Neural cell (in vitro differentiated cells): ENCODE data around the gene ZNF22.

Experiments
- CTCF ChIP-seq: fragments of 450-650 bp; IDR thresholded peaks from 2 replicates; pipeline ENCODE4 v1.5.1; 2014; ENCODE audit warnings: antibody characterized with exemption, mild to moderate bottlenecking, moderate library complexity; ENCODE audit not compliant: poor library complexity, severe bottlenecking
- EP300 ChIP-seq: fragments of 450-650 bp; conservative IDR thresholded peaks from 2 replicates; pipeline ENCODE4 v1.6.1; 2014; ENCODE audit warnings: antibody characterized with exemption, mild to moderate bottlenecking, moderate library complexity; ENCODE audit not compliant: poor library complexity, severe bottlenecking
- EZH2 ChIP-seq: fragments of 200-600, 300-800 bp; shearing (Covaris generic), sonication (generic); IDR thresholded peaks from 2 replicates; pipeline ENCODE4 v1.6.1; 2014; ENCODE audit warnings: antibody characterized with exemption, low read length, borderline replicate concordance, mild to moderate bottlenecking; ENCODE audit not compliant: insufficient read depth, poor library complexity, severe bottlenecking
- MXI1 ChIP-seq: fragments of 450-650 bp; conservative IDR thresholded peaks from 2 replicates; pipeline ENCODE4 v1.6.1; 2014; ENCODE audit warnings: antibody characterized with exemption, mild to moderate bottlenecking; ENCODE audit not compliant: poor library complexity, severe bottlenecking
- POLR2AphosphoS5 ChIP-seq: IDR thresholded peaks from 2 replicates; pipeline ENCODE4 v1.6.1; 2012
- RAD21 ChIP-seq: fragments of 450-650 bp; conservative IDR thresholded peaks from 2 replicates; pipeline ENCODE4 v1.6.1; 2014; ENCODE audit warnings: antibody characterized with exemption, mild to moderate bottlenecking, moderate library complexity
- REST ChIP-seq: IDR thresholded peaks from 2 replicates; pipeline ENCODE4 v1.6.1; 2012; ENCODE audit warnings: borderline replicate concordance
- TAF1 ChIP-seq: IDR thresholded peaks from 2 replicates; pipeline ENCODE4 v1.6.1; 2012; ENCODE audit warnings: low read depth

- TF ChIP-seq CTCF, result no peak
- TF ChIP-seq EP300, result no peak
- no peak for TF ChIP-seq POLR2AphosphoS5
- TF ChIP-seq EZH2, result no peak
- no peak for TF ChIP-seq RAD21
- no peak for TF ChIP-seq TAF1
- TF ChIP-seq REST, result no peak
- TF ChIP-seq MXI1, result no peak
These were observed 33.8 kb upstream of the ZNF22 start for GRCh38 chr10:44966816-44967509.
